8988T (cell line): ENCODE measurements around the gene TEKTIP1.
"Not testable (repeated sequence)": the region's sequence is repeated elsewhere in the genome, so short reads cannot be mapped to it uniquely, and the experiment has no call there.

Source experiments
- DNase-seq: peaks from one replicate; pipeline ENCODE4 v3.0.0; 2011

The TEKTIP1 gene

DNA sequence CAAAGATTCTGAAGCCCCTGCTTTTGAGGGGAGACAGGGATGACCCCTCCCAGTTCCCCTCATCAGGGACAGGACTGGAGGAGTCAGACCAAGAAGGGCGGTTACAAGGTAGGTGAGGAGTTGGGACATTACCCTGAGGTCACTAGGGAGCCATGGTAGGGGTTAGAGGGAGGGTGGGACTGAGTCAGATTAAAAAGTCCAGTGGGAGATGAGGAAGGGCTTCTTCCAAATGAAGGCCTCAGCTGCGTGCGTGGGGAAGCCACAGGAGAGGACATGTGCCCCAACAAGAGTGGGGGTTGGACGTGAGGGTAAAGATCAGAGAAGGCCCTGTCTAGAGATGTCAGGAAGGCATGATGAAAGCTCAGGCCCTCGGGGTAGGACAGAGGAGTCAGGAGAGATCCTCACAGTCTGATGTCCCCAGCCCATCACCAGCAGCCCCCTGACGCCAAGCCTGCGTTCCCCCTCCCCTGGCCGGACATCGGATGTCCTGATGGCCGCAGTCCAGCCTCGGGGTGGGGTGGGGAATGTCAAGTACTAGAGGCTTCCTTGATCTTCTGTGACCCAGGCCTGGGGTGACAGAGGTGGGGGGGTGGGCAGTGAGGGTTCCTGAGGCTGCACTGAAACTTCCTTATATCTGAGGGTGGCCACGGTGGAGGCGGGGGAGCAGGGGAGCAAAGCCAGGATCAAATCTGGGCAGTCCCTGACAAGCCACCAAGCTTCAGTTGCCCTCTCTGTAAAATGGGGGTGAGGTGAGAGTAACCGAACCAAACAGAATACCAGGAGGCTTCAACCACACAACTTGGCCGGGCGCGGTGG lies 24.9 kb downstream of the TEKTIP1 start:
- DNase-seq = no peak

DNA sequence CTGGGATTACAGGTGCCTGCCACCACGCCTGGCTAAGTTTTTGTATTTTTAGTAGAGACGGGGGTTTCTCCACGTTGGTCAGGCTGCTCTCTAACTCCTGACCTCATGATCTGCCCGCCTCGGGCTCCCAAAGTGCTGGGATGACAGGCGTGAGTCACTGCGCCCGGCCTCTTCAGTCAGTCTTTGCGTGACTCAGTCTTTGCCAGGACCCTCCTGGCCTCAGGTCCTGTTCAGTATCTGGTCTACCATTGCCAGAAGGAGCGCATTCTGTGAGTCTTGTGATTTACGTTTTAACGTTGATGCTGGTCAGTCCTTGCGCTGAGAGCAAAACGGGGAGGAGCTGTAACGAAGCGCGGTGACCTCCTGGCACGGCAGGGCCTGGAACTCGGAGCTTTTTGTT lies 26.2 kb downstream of the TEKTIP1 start:
- no peak for DNase-seq

DNA sequence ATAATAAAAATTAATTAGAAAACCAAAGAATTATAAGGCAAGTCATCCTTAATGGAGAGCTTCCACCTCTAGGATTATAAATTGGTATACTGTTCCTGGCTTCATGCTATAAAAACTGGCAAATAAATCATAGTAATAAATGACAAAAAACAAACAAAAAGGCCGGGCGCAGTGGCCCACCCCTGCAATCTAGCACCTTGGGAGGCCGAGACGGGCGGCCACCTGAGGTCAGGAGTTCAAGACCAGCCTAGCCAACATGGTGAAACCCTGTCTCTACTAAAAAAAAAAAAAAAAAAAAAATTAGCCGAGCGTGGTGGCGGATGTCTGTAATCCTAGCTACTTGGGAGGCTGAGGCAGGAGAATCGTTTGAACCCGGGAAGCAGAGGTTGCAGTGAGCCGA lies 31.1 kb downstream of the TEKTIP1 start:
- not testable (repeated sequence) for DNase-seq

- DNase-seq = no peak
These were observed 31.6 kb downstream of the TEKTIP1 start for GRCh38 chr19:3570606-3571011.

DNA sequence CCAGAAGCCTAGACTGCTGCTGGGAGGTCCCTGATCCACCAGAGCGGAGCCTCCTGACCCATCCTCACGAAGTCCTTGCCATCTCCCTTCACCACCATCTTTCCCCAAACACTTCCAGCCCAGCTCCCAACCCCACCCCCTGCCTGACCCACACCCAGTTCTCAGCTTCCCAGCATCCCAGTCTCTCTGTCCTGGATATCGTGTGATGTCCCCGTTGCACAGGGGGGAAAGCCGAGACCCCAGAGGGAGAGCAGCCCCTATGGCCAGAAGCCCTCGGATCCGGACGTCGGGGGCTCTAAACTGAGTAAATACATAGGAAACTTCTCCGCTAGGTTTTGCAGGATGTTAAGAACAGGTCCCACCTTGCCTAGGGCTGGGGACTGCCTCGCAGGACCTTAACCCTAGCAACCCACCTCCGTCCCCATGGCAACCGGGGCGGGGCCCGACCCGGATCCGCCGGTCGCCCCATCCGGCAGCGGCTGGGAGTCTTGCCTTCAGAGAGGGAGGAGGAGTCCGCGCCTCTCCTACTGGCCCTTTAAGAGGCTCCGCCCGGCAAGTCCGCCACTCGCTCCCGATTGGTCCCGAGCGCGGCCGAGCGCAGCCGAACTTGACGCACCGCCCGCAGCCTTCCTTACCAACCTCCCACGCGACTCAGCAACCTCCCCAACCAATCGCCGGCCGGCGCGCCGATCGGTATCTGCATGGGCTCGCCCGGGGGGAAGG lies 33.3 kb downstream of the TEKTIP1 start:
- peak; percentile 83 for DNase-seq

DNA sequence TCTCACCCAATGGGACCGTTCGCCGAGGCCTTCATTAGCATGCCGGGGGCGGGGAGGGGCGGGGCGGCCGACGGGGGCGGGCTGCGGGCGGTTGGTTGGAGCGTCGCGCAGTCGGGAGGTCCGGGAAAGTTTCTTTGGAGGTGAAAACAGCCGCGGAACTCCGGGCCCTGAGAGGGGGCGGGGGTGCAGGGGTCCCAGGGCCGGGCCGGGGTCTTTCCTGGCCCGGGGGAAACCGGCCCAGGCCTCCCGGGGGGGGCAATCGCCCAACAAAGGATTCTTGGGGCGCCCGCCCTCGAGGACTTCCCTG lies 33.8 kb downstream of the TEKTIP1 start, which contains the start of gene HMG20B:
Gene HMG20B (plus strand): TSS at position 90 of the 307 bp plus-strand sequence. CDS start 366 bp downstream, outside the sequence.
- DNase-seq = no peak

- DNase-seq = no peak
These were observed 34.3 kb downstream of the TEKTIP1 start for GRCh38 chr19:3573162-3573857.

DNA sequence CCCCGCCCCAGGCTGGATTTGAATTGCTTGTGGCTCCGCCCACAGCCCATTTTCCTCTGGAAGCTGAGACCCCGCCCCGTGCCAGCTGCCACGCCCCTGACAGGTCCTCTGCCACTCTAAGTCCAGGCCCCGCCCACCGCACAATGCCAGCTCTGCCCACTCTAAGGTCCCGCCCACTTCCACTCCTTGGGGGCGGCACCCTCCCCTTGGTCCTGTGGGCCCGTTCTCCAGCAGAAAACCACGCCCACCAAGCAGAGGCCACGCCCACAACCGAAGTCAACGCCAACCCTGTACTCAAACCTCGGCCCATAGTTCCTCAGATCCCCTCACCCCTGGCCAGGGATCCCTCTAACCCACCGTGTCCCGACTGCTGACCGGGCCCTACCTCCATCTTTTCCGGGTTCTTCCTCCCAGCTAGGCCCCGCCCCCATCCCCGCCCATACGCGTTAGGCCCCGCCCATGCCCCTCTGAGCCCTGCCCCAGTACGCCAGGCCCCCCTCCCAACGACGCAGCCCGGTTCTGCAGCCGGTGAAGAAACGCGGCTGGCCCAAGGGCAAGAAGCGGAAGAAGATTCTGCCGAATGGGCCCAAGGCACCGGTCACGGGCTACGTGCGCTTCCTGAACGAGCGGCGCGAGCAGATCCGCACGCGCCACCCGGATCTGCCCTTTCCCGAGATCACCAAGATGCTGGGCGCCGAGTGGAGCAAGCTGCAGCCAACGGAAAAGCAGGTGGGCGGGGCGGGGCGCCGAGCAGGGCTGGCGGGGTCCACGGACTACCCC lies 35.1 kb downstream of the TEKTIP1 start:
- peak; percentile 68 for DNase-seq

- DNase-seq = peak; percentile 69
These were observed 36.3 kb downstream of the TEKTIP1 start for GRCh38 chr19:3575260-3575741.

DNA sequence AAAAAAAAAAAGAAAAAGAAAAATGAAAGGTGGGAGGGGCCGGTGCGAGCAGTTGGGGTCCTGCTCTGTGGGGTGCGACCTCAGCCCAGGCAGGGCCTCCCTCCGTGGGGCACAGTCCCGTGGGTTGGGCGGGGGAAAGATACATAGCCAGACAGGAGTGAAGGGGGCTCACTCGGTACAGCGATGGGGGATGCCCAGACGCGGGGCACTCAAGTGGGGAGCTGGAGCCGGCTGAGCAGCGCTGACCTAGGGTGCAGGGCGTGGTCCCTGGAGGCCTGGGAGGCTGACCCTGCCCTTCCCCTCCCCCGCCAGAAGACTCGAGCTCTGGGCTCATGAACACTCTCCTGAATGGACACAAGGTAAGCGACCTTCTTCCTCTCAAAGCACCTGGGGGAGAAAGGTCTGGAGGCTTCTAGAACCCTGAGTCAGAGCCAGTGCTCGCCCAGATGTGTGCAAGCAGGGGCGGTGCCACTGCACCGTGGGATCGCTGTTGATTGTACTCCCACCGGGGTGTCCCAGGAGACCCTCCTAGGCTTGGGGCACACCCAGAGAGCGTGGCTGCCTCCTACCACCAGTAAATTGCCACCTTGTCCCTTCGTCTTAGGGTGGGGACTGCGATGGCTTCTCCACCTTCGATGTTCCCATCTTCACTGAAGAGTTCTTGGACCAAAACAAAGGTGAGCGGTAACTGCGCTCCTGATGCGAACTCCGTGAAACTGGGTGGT lies 37.1 kb downstream of the TEKTIP1 start:
- no peak for DNase-seq

DNA sequence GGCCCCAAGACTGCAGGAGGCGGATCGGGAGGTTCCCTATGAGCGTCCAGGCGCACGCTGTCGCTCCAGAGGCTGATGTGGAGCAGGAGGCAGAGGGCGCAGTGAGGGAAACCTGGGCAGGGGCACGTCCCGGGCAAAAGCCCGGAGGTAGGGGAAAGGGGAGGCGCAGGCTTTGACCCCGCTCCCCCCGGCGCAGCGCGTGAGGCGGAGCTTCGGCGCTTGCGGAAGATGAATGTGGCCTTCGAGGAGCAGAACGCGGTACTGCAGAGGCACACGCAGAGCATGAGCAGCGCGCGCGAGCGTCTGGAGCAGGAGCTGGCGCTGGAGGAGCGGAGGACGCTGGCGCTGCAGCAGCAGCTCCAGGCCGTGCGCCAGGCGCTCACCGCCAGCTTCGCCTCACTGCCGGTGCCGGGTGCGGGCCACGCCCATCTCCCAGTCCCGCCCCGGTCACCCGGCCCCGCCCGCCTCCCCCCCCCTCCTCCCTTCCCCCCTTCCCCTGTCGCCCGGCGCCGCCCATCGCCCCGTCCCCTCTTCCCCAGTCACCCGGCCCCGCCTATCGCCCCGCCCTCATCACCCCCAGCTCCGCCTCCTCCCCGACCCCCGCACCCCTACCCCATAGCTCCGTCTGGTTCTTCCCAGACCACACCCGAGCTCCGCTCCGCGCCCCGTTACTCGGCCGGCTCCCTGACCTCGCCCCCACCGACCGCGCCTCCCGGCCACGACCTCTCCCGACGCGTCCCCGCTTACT lies 37.9 kb downstream of the TEKTIP1 start:
- no peak for DNase-seq

GRCh38 chr19:3577723-3578344 lies 38.9 kb downstream of the TEKTIP1 start:
- no peak for DNase-seq

GRCh38 chr19:3578390-3578789 lies 39.4 kb downstream of the TEKTIP1 start:
- DNase-seq = no peak

DNA sequence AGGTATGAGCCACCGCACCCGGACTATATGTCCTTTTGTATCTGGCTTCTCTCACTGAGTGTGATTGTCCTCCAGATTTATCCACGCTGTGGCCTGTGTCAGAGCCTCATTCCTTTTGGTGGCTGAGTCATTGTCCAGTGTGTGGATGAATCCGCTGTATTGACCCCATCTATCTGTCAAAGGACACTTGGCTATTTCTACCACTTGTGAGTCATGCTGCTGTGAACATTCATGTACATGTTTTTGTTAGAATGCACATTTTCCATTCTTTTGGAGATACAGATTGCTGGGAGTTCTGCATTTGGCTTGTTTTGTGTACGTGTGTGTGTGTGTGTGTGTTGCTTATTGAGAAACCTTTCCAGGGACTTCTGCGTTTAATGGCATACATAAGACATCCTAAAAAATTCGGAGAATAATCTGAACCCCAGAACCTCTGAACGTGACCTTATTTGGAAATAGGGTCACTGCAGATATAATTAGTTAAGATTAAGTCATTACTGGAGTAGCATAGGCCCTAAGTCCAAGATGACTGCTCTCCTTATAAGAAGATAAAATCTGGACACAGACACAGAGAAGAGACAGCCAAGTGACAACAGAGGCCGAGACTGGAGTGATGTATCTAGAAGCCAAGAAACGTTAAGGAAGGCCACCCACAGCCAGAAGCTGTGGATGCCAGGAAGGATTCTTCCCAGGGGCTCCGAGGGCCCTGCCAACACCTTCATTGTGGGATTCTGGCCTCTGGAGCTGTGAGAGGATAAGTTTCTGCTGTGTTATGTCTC lies 41.4 kb downstream of the TEKTIP1 start:
- DNase-seq = no peak

DNA sequence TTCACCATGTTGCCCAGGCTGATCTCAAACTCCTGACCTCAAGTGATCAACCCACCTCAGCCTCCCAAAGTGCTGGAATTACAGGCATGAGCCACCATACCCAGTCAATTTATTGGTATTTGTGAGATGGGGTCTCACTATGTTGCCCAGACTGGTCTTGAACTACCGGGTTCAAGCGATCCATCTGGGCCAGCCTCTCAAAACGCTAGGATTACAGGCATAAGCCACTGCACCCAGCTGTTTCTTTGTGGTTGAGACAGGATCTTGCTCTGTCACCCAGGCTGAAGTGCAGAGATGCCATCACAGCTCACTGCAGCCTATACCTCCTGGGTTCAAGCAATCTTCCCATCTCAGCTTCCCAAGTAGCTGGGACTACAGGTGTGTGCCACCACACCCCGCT lies 42.8 kb downstream of the TEKTIP1 start:
- not testable (repeated sequence) for DNase-seq

DNA sequence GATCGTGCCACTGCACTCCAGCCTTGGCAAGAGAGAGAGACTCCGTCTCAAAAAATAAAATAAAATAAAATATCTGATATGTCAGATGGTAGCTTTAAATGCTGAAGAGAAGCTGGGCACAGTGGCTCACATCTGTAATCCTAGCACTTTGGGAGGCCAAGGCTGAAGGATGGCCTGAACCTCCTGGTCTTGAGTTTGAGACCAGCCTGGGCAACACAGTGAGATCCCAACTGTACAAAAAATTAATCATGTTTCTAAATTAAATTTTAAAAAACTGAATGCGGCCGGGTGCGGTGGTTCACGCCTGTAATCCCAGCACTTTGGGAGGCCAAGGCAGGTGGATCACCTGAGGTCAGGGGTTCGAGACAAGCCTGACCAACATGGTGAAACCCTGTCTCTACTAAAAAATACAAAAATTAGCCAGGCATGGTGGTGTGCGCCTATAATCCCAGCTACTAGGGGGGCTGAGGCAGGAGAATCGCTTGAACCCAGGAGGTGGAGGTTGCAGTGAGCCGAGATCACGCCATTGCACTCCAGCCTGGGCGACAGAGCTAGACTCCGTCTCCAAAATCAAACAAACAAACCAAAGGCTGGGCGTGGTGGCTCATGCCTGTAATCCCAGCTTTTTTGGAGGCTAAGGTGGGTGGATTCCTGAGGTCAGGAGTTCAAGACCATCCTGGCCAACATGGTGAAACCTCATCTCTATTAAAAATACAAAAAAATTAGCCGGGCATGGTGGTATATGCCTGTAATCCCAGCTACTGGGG lies 45.2 kb downstream of the TEKTIP1 start:
- DNase-seq = not testable (repeated sequence)

DNA sequence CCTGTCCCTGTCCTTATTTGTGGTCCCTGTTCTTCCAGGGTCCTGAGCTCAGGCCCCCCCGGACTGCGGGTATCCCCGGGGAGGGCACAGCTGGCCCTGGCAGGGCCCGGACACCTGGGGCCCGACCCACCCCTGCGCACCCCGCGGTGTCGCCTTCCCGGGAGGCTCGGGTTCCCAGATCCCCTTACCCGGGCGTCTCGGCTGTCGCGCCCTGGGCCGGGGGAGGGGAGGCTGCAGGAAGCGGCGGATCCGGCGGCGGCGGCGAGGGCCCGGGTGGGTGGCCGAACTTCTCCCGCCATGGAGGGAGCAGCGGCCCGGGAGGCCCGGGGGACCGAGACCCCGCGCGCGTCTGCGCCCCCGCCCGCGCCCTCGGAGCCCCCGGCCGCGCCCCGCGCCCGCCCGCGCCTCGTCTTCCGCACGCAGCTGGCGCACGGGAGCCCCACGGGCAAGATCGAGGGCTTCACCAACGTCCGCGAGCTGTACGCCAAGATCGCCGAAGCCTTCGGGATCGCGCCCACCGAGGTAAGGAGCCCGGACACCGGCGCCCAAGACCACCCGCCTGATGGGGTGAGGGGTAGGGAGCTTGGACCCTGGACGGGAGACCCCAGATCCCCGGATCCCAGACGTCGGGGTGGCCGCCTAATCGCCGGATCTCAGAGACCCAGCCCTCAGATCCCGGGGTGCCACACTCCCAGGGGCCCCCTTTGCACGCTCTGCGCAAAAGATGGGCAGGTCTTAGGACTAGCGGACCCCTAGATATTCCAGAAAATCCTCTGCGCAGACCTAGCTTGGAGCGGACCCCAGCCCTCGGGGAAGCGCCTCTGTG lies 46.5 kb downstream of the TEKTIP1 start, which contains the start of gene GIPC3:
Gene GIPC3 (plus strand): TSS at position 178 of the 826 bp plus-strand sequence. CDS start 120 bp downstream, at position 298.
- DNase-seq = no peak

DNA sequence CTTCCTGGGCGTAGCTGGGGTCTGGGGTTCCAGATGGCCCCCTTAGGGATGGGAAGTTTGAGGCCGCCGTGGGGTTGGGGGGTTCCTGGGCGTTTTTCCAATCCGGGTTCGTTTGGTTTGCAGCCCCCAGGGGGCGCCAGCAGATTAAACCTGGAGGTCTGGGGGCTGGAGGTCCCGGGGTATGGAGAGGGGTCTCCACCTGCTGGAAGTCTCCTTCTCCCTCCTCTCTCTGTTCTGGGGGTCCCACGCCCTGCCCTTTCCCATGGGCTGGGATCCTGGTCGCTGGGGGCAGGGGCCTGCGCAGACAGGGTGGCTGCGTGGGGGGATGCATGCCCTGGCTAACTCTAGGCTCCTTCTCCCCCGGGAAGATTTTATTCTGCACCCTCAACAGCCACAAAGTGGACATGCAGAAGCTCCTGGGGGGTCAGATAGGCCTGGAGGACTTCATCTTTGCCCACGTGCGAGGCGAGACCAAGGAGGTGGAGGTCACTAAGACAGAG lies 47.2 kb downstream of the TEKTIP1 start:
- DNase-seq = no peak
